Measurements from ENCODE around the gene ITPRIP. TPM values are rescaled to one million over a fixed set of nuclear protein-coding genes. Genes with fewer than 3 reads are reported as not detected.

ITPRIP gene
- total and polyA plus RNA-seq, 2 of the 8 experiments (the other 6 are each of a cell fraction or from before 2014, with no cell fraction given) = 15.3 to 16.9 TPM

GRCh38 chr10:104340111-104340526, 1.9 kb upstream of the ITPRIP start (continued):
- TF ChIP-seq ATF2 (IDR thresholded peaks at IDR 0.05; ENCODE audit: low read length) = no peak
- no peak for TF ChIP-seq USF2 (IDR thresholded peaks at IDR 0.05; ENCODE audit: low read length)

All from H1 (cell line).